SH-SY5Y (cell line): ENCODE data around the gene TRAPPC4.

Experiments
- GATA2 ChIP-seq: IDR thresholded peaks from 2 replicates; pipeline ENCODE4 v1.6.1; 2011; ENCODE audit warnings: mild to moderate bottlenecking, low read depth, low read length
- GATA3 ChIP-seq: IDR thresholded peaks from 2 replicates; pipeline ENCODE4 v1.6.1; 2011; ENCODE audit warnings: low read depth, mild to moderate bottlenecking, low read length, moderate library complexity

GRCh38 chr11:119023741-119024140 lies 5.2 kb downstream of the TRAPPC4 start:
- TF ChIP-seq GATA3 (no peak), GATA2 (no peak)
